ENCODE measurements around the gene PACRG. TPM values are rescaled to one million over a fixed set of nuclear protein-coding genes. Genes with fewer than 3 reads are reported as not detected.

Gene PACRG
- total RNA-seq, 1 experiment from 2014 or later = not detected

DNA sequence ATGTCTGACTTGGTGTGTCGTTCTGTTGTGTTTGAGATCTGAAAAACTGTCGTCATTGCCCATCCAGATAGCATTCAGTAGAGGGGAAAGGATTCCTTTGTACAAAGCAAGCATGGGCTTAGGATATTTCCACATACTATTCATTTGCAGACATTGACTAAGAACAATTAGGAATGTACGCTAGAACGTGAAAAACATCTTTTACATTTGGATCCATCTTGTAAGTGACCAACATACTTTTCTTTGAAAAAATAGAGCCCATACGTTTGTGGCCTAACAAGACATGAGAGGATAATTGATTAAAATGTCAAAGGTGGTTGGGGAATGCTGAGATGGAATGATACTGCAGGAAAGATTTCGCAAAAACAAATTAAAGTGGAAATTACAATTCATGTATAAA, 461.0 kb downstream of the PACRG start:
- no peaks in the 10 kb centered on the region for H3K9me3 ChIP-seq
- no peaks in the 10 kb centered on the region for H3K27me3 ChIP-seq
- DNase-seq = no peak
- H3K36me3 ChIP-seq = no peaks in the 10 kb centered on the region
- H3K4me3 ChIP-seq = no peak overlapping the region

DNA sequence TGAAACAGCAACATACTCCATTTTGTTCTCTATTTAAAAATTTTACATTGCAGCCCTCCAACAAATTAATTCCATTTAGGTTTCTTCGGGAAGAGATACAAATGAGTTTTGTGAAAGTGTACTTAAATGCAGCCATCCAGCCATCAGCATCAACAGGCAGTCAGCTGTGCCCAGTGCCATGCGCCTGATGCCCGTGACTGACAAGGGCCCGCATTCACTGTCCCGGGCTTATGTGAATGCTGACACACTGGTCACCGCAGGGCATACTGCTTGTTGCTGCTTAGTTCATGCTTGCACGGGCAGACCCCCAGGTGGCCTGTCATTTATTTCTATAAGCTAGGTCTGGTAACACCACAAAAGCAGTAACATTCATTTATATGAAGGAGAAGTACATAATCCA, 461.8 kb downstream of the PACRG start:
- no peak for DNase-seq
- Histone ChIP-seq H3K36me3 (no peaks in the 10 kb centered on the region), H3K4me3 (no peak overlapping the region), H3K9me3 (no peaks in the 10 kb centered on the region), H3K27me3 (no peaks in the 10 kb centered on the region)

DNA sequence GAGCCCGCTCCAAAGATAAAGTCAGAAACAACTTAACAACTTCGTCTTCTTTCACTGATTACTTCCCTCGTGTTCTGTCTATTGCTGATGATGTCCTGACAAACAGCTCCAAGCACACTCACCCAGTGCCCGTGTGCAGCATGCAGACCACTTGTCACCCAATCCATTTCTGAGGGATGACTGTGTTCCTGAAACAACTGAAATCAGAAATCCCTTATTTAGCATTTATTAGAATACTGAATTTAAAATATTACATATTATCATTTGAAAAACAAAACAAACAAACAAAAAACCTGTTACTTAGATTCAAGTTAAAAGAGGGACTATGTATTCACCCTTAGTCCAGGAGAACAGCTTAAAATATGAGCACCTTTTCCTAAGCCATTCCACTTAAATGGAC, 463.0 kb downstream of the PACRG start:
- DNase-seq = no peak
- Histone ChIP-seq H3K27me3 (no peaks in the 10 kb centered on the region), H3K9me3 (no peaks in the 10 kb centered on the region), H3K36me3 (no peaks in the 10 kb centered on the region), H3K4me3 (no peak overlapping the region)

- Histone ChIP-seq H3K9me3 (no peaks in the 10 kb centered on the region), H3K4me3 (no peak overlapping the region), H3K36me3 (no peaks in the 10 kb centered on the region), H3K27me3 (no peaks in the 10 kb centered on the region)
- no peak for DNase-seq
These were observed 464.1 kb downstream of the PACRG start for GRCh38 chr6:163191704-163192537.

DNA sequence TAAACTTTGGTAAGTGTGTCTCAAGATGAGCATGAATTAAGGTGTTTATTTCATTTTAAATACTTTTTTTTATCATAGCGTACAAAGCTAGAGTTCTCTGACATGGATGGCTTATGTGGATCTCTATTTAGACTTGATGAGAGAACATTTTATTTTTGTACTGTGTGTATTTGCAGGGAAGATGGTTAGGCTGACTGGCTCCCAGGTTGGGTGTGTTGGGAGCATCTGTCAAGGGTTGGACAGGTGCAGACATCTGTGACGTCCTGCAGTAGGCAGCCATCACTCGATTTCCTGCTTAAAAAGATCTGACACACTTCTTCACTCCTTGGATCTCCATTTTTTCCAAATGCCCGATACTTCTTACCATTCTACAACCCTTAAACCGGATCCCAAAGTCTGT, 464.8 kb downstream of the PACRG start:
- Histone ChIP-seq H3K27me3 (no peaks in the 10 kb centered on the region), H3K36me3 (no peaks in the 10 kb centered on the region), H3K9me3 (no peaks in the 10 kb centered on the region), H3K4me3 (no peak overlapping the region)
- no peak for DNase-seq

GRCh38 chr6:163193326-163193725, 465.6 kb downstream of the PACRG start:
- H3K27me3 ChIP-seq = no peaks in the 10 kb centered on the region
- H3K36me3 ChIP-seq = no peaks in the 10 kb centered on the region
- no peaks in the 10 kb centered on the region for H3K9me3 ChIP-seq
- no peak for DNase-seq
- no peak overlapping the region for H3K4me3 ChIP-seq

GRCh38 chr6:163195721-163196691, 468.2 kb downstream of the PACRG start:
- H3K9me3 ChIP-seq = no peaks in the 10 kb centered on the region
- no peak overlapping the region for H3K4me3 ChIP-seq
- no peaks in the 10 kb centered on the region for H3K36me3 ChIP-seq
- no peak for DNase-seq
- H3K27me3 ChIP-seq = no peaks in the 10 kb centered on the region

- no peak for DNase-seq
- Histone ChIP-seq H3K36me3 (no peaks in the 10 kb centered on the region), H3K27me3 (no peaks in the 10 kb centered on the region), H3K9me3 (no peaks in the 10 kb centered on the region), H3K4me3 (no peak overlapping the region)
These were observed 470.1 kb downstream of the PACRG start for GRCh38 chr6:163197839-163198238.

GRCh38 chr6:163198396-163198795, 470.6 kb downstream of the PACRG start:
- Histone ChIP-seq H3K27me3 (no peaks in the 10 kb centered on the region), H3K4me3 (no peak overlapping the region), H3K36me3 (no peaks in the 10 kb centered on the region), H3K9me3 (no peaks in the 10 kb centered on the region)
- DNase-seq = no peak

DNA sequence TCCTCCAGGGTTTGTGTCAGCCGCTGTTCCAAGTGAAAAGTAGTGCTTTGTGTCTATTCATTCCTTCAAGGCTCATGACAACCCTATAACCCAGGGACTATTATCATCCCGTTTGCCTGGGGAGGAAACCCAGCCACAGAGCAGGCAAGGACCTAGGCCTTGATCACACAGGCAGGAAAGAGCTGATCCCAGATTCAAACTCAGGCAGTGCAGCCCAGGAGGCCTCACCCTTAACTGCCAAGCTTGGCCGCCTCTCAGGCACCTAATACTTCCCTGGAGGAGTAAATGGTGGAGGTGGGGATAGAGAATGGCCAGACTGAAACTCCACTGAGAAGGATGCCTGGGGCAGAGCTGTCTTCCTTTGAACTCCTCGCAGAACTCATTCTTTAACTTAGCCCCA, 471.6 kb downstream of the PACRG start:
- no peak overlapping the region for H3K4me3 ChIP-seq
- H3K36me3 ChIP-seq = no peaks in the 10 kb centered on the region
- DNase-seq = no peak
- no peaks in the 10 kb centered on the region for H3K27me3 ChIP-seq
- H3K9me3 ChIP-seq = no peaks in the 10 kb centered on the region

DNA sequence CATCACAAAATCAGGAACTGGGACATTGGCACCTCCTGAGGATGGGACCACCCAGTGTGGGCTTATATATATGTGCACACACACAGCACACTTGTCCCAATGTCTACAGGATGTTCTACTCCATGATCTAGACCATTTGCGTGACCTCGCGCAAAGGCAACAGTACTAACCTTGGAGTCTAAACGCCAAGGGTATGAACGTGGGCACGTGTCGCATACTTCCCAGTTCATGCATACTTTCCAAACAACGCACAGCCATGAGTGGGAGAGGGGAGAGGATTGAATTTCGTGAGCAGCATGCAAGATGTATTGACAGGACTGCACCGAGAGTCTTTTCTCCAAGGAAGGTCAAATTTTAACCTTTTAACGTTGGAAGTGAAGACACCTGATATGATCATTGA, 472.5 kb downstream of the PACRG start:
- no peak overlapping the region for H3K4me3 ChIP-seq
- no peaks in the 10 kb centered on the region for H3K27me3 ChIP-seq
- no peak for DNase-seq
- H3K36me3 ChIP-seq = no peaks in the 10 kb centered on the region
- H3K9me3 ChIP-seq = no peaks in the 10 kb centered on the region

DNA sequence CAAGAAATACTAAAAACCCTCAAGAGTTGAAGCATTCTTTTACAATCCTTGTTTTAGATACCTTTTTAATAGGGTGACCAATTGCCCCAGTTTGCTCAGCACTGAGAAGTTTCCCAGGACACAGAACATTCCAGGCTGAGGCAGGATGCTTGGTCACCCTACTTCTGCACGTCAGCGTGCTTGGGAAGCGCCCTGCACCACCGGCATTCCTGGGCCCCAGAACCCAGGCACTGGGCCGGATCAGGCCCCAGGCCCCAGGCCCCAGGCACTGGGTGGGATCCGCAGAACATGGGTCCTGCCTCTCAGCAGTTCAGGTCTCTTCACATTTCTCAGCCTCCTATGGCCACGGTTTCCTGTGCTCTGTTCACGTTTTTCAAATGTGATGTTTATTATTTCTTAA, 472.9 kb downstream of the PACRG start:
- H3K9me3 ChIP-seq = no peaks in the 10 kb centered on the region
- DNase-seq = no peak
- H3K27me3 ChIP-seq = no peaks in the 10 kb centered on the region
- no peak overlapping the region for H3K4me3 ChIP-seq
- no peaks in the 10 kb centered on the region for H3K36me3 ChIP-seq

- Histone ChIP-seq H3K9me3 (no peaks in the 10 kb centered on the region), H3K36me3 (no peaks in the 10 kb centered on the region), H3K4me3 (no peak overlapping the region), H3K27me3 (no peaks in the 10 kb centered on the region)
- DNase-seq = no peak
These were observed 474.1 kb downstream of the PACRG start for GRCh38 chr6:163201855-163202254.

DNA sequence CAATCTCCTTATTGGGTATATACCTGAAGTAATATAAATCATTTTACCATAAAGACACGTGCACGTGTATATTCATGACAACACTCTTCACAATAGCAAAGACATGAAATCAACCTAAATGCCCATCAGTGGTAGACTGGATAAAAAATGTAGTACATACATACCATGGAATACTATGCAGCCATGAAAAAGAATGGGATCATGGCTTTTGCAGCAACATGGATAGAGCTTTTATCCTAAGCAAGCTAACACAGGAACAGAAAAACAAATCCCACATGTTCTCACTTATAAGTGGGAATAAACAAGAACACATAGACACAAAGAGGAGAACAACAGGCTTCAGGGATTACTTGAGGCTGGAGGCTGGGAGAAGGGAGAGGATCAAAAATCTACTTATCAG, 478.4 kb downstream of the PACRG start:
- no peaks in the 10 kb centered on the region; the same call in 1 of the 2 replicates for H3K9me3 ChIP-seq
- H3K4me3 ChIP-seq = no peak overlapping the region
- DNase-seq = no peak
- H3K36me3 ChIP-seq = no peaks in the 10 kb centered on the region
- H3K27me3 ChIP-seq = no peaks in the 10 kb centered on the region

DNA sequence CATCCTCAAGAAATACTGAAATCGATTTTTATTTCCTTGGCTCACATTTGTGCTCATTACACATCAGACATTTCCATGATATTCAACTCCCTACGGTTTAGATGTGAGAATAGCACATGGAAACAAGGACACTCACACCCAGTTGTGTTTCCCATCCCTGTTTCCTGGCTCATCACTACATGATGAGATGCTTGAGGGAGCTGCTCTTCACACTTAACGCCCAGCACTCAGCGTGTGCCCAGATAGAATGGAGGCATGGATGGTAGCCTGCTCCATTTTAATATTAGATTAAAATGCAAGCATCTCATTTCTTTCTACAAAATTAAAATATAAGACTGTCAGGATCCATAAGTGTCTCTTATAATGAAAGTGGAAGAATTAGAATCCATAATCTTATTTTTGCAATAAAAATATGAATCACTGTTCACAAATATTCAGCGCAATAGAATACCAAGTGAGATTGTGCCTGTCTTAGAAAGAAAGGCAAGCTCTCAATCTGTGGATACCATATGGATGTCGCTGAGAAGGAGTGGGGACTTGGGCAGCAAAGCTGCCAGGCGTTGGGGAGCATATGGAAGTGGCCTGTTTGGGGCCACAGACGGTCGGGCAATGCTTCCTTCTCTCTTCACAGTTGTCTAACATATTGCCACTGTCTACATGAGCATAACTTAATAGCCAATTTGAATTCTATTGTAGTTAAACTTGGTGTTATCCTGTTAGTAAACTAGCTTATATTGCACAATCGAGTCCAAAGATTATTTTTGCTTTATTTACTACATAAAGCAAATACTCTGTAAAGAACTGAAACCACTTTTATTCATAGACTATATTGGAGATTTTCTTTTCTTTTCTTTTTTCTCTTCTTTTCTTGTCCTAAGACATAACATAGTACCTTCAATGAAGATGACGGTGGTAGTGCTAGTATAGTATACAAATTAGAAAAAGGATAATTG, 479.9 kb downstream of the PACRG start:
- Histone ChIP-seq H3K27me3 (no peaks in the 10 kb centered on the region), H3K36me3 (no peaks in the 10 kb centered on the region), H3K4me3 (no peak overlapping the region), H3K9me3 (peaks cover 5% of the 10 kb centered on the region; the same call in 1 of the 2 replicates)
- no peak for DNase-seq

GRCh38 chr6:163209005-163209404, 481.2 kb downstream of the PACRG start:
- H3K27me3 ChIP-seq = no peaks in the 10 kb centered on the region
- H3K36me3 ChIP-seq = no peaks in the 10 kb centered on the region
- no peak for DNase-seq
- peaks cover 5% of the 10 kb centered on the region; the same call in 1 of the 2 replicates for H3K9me3 ChIP-seq
- H3K4me3 ChIP-seq = no peak overlapping the region
